ENCODE results near the gene PLA2G3.

Gene PLA2G3

DNA sequence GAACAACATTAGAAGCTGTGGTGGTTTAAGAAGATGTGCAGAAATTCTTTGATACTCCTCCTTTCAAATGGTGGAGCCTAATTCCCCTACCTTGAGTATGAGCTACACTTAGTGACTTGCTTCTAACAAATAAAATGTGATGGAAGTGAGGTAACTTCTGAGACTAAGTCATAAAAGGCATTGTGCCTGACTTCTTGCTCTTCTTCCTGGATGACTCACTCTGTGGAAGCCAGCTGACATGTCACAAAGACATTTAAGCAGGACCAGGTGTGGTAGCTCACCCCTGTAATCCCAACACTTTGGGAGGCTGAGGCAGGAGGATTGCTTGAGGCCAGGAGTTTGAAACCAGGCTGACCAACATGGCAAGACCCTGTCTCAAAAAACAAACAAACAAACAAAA, 3.9 kb upstream of the PLA2G3 start:
- DNase-seq, result no peak

DNA sequence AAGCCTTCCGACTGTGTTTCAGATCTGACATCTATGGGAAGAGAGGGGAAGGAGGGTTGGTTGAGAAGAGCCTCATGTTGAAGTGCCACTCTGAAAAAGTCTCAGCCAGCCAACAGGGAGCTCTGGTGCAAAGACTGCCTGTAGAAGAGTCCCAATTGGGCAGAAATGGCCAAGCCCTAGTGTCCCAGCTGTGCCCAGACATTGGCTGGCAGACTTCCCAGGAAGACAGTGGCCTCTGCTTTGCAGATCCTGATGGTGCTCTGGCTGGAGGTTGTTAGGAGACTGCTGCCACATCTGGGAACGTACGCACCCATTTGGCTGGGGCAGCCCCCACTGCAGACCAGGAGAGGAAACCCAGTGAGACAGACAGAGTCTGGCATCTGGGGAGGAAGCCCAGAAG, 3.2 kb upstream of the PLA2G3 start:
- no peak for DNase-seq

DNA sequence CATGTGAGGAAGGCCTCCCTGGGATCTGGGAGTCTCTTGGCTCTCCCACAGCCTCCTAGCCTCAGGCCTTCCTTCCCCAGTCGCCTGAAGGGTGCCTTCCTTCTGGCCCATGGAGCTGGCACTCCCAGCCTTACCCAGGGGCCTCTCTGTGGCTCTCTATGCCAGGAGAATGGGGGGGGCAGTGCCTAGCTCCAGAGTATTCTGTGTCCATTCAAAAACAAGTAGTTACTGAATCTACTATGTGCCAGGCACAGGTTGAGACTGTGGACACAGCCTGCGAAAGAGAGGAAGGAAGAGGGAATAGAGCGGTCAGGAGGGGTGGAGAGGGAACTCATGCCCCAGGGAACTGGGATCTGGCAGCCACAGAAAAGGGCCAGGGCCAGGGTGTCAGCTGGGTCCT, 2.7 kb upstream of the PLA2G3 start:
- no peak for DNase-seq

DNA sequence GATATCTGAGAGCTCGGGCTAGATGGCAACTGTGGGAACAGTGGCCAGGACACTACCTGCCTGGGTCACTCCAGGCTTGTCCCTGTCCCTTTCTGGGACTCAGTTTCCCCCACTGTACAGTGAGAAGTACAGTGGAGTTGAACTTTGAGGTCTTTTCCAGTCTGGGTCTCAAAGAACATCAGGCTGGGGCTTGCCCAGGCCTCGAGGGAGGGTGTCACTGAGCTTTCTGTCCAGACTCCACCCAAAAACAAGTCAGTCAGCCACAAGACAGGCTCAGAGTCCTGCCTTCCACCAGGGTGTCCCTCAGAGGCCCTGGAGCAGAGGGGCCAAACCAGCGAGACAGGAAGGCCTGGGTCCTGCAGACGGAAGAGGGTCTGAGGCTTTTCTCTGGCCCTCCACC, 2.0 kb upstream of the PLA2G3 start:
- DNase-seq, result no peak

DNA sequence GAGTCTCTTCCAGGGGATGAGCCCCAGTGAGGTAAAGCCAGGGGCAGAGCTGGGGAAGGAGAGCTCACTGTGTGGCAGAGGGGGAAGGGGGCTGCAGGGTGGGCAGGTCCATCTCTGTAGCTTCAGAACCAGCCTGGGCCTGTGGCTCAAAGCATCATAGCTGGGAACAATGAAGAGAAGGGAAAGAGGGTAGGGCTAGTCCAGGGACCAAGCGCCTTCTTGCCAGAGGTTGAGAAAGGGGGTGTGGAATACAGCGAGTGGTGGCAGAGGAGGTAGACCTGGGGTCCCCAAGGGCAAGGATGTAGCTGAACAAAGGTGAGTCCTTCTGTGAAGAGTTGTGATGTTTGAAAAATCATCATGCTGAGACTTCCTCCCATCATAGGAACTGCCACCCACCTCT, 1.2 kb upstream of the PLA2G3 start:
- no peak for DNase-seq

DNA sequence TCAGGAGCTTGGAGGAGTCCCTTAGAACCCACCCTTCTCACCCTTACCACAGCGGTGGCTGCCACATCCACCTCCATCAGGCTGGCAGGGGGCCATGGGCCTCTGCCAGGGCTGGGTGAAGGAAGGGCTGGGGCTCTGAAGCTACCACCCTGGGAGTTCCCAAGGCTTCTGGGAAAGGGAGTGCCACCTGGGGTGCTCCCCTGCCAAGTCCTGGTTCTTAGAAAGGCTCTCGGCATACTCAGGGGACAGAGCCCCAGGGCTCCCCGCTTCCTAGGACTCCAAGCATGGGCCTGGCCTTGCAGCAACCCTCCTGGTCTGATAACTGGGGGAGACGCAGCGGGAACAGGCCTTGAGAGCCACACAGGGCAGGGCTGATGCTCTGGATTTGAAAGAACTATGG, 438 bp upstream of the PLA2G3 start:
- no peak for DNase-seq

DNA sequence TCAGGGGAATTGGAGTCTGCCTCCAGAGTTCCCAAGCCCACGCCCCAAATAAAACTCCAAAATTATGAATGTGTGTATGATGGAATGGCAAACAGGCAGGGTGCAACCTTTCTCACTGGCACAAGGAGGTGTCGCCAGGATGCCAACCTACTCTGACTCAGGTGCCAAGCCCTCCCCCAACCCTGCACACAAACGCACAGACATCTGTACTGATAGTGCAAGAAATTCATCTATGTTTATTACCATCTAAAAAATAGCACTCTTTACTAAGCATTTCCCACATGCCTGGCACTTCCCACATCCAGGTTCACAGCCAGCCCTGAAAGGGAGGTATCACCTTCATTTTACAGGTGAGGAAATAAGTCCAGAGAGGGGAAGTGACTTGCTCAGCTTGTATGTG, 1.2 kb downstream of the PLA2G3 start:
- no peak for DNase-seq

DNA sequence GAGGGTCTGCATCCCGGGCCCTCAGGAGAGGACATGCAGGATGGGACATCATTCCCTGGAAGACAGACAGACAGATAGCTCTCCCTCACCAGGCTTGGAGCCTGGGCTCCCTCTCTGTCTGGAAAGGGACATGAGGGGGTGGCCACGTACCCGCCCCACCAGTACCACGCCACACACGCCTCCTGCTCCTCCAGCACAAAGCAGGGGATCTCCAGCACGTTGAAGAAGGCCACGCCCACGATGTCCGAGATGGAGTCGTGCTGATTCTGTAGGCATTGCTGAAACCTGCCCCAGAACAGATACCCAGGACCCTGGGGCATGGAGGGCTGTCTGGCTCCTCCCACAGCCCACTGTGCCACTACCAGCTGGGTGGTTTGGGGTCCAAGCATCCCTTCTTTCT, 2.2 kb downstream of the PLA2G3 start:
- DNase-seq, result no peak

DNA sequence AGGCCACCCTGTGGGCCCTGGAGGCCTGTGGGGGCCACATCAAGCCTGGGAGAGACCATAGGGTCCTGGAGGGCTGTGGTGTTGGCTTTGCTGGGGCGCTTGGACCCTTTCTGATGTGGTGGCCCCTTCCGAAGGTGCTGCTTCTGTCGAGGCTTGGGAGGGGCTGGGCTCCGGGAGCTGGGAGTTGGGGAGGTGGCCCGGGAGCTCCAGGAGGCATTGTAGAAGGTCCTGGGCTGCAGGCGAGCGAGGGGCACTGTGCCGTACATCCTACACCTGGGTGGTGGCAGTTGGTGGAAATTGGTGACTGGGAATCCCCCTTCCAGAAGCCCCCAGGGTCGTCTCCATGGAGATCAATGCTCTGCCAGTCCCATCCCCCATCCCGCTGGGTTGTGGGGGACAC, 2.6 kb downstream of the PLA2G3 start:
- DNase-seq, result no peak

DNA sequence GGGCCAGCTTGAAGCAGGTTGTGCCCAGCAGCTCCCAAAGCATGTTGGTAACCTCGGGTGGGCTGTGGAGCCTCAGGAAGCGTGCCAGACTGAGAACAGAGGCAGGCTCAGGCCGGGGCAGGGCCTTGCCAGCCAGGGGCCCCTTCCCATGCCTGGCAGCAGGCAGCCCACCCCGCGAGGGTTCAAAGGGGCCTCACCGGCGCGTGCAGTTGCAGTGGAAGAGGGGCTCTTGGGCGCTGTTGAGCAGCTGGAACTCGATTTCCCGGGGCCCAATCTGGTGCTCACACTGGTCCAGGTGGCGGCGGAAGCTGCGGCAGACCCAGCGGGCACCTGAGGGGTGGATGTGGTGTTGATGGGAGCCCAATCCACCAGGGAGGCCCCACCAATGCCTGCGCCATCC, 3.6 kb downstream of the PLA2G3 start:
- DNase-seq, result no peak

DNA sequence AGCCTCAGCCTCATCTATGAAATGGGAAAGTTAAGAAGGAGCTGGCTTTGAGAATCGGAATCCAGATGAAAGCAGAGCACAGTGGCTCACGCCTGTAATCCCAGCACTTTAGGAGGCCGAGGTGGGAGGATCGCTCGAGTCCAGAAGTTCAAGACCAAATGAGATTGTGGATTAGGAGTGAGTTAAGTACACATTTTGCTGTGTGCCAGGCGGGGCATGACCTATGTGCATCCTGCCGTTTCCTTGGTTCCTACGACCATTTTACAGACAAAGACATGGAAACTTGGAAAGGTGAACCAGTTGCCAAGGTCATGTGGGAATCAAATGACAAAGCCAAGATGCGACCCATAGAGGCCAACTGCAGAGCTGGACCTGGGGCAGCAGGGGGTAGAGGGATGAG, 4.2 kb downstream of the PLA2G3 start:
- DNase-seq, result no peak

DNA sequence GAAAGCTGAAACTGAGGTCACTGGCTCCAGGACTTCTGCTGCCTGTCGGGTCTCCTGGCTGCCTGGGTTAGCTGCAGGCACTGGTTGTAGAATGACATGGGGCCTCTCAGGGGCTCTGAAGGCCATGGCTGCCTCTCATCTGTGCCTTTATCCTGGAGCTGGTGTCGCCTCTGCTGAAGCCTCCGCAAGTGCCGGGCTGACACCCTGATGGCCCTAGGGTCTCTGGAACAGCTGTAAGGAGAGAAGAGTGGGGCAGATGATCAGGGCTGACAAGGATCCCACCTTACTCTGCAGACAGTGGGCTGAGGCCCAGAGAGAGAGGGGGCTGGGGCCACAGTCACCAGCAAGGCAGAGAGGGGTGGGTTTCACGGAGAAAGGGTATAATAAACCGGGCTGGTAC, 4.6 kb downstream of the PLA2G3 start:
- no peak for DNase-seq

DNA sequence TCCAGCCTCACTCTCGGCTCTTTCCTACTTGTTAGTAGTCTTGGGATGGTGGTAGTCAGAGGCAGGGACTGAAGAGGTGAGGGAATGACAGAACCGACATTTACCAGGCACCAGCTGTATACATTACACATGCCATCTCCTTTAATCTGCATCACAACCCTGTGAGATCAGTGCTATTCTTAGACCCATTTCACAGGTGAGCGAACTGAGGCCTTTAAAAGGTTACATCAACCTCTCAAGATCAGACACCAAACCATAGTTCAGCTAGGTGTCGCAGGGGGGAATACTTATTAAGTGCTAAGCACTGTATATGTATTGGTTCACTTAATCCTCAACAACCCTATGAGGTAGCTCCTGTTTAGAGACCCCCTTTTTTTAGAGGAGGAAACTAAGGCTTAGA, 5.6 kb downstream of the PLA2G3 start:
- no peak for DNase-seq

DNA sequence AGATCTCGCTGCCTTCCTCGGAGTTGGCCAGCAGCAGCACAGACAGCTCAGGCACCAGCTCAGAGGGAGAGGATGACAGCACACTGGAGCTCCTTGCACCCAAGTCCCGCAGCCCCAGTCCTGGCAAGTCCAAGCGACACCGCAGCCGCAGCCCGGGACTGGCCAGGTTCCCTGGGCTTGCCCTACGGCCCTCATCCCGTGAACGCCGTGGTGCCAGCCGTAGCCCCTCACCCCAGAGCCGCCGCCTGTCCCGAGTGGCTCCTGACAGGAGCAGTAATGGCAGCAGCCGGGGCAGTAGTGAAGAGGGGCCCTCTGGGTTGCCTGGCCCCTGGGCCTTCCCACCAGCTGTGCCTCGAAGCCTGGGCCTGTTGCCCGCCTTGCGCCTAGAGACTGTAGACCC, 6.4 kb downstream of the PLA2G3 start:
- no peak for DNase-seq

DNA sequence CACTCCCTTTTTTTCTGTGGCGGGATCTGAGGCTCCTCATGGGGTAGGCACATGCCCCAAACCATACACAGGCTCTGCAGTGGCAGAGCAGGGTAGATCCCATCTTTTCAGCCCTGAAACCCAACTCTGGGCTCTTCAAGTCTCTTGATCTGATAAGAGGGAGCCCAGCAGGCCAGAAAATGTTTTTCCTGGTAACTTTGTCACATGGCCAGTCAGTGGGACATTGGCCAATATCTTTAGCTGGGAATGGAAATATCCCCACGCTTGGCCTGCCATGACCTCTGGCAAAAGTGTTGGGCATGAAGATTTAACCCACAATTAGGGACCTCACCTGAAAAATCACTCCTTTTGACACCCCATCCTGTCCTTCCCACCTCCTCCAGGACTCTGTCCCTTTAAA, 9.4 kb downstream of the PLA2G3 start:
- DNase-seq, result no peak

DNA sequence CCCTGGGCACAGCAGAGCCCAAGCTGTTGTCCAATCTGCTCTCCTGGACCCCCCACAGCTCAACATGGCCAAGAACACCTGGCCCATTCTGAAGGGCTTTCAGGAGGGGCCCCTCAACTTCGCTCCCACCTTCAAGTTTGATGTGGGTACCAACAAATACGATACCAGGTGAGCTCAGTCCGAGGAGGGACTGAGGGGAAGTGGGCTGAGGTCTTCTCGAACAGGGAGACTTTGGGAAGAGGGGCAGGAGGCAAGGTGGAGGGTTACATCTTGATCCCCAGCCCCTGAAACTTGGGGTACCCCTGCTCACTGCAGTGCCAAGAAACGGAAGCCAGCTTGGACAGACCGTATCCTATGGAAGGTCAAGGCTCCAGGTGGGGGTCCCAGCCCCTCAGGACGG, 12.2 kb downstream of the PLA2G3 start:
- DNase-seq, result no peak

DNA sequence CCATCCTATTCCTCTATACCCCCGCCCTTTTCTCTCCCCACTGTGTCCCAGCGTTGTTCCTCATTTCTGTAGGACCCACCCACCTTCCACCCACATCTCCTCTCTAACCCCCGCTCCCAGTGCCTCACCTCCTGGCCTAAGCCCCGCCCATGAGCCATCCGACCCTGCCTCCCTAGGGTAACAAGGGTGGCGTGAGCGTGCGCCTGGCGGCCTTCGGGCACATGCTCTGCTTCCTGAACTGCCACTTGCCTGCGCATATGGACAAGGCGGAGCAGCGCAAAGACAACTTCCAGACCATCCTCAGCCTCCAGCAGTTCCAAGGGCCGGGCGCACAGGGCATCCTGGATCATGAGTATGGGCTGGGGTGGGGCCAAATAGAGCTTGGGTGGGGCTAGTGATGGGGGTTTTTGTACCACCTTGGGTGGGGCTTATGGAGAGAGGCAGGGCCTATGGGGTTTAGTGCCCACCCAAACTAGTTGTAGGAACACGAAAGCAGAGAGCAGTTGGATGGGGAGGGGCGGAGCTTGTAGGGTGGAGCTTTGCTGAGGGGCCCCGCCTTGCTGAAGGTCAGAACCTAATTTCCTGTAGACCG, 13.0 kb downstream of the PLA2G3 start:
- DNase-seq, result no peak

DNA sequence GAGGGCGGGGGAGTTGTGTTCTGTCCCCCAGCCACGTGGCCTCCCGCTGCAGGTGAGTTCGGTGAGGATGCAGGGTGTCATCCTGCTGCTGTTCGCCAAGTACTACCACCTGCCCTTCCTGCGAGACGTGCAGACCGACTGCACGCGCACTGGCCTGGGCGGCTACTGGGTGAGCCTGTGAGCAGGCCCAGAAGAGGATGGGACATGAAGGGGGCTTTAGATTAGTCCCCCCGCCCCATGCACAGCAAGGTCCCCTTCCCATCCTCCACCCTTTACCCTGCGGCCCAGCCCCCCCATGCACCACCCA, 13.5 kb downstream of the PLA2G3 start:
- DNase-seq, result no peak

DNA sequence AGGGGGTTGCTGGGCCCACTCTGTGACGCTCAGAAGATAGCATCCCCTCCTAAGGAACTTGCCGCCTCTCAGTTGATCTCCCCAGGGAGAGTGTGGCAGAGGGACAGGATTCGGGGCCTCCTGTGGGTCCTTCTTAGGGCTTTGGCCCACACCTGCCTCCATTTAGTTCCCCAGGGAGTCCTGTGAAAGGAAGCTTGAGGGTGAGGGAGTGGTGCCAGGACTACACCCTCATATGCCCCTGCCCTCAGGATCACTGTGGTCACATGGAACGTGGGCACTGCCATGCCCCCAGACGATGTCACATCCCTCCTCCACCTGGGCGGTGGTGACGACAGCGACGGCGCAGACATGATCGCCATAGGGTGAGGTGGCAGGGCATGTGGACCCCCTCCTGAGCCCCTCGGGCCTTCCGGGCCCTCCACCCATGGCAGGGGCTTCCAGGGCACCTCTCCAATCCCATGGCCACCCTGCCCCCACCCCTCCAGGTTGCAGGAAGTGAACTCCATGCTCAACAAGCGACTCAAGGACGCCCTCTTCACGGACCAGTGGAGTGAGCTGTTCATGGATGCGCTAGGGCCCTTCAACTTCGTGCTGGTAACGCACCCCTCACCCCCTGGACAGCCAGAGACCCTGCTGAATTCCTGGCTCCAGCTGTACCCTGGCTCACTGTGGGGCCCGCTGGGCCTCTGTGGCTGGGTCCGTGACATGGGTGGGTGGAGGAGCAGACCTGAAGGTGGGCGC, 14.0 kb downstream of the PLA2G3 start:
- DNase-seq, result no peak

DNA sequence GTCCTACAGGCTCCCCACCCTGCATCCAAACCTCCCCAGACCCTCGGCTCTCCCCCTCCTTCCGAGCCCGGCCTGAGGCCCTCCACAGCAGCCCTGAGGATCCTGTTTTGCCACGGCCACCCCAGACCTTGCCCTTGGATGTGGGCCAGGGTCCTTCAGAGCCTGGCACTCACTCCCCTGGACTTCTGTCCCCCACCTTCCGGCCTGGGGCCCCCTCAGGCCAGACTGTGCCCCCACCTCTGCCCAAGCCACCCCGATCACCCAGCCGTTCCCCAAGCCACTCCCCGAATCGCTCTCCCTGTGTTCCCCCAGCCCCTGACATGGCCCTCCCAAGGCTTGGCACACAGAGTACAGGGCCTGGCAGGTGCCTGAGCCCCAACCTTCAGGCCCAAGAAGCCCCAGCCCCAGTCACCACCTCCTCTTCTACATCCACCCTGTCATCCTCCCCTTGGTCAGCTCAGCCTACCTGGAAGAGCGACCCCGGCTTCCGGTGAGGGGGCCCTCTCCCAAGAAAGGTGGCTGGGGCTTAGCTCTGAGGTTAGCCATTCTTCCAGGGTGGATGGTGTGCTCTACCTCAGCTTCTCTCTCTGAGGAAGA, 14.7 kb downstream of the PLA2G3 start:
- no peak for DNase-seq

DNA sequence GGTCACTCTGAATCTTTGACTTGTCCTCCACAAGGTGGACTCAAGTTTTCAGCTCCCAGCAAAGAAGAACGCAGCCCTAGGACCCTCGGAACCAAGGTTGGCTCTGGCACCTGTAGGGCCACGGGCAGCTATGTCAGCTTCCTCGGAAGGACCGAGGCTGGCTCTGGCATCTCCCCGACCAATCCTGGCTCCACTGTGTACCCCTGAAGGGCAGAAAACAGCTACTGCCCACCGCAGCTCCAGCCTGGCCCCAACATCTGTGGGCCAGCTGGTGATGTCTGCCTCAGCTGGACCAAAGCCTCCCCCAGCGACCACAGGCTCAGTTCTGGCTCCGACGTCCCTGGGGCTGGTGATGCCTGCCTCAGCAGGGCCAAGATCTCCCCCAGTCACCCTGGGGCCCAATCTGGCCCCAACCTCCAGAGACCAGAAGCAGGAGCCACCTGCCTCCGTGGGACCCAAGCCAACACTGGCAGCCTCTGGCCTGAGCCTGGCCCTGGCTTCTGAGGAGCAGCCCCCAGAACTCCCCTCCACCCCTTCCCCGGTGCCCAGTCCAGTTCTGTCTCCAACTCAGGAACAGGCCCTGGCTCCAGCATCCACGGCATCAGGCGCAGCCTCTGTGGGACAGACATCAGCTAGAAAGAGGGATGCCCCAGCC, 15.4 kb downstream of the PLA2G3 start:
- no peak for DNase-seq

DNA sequence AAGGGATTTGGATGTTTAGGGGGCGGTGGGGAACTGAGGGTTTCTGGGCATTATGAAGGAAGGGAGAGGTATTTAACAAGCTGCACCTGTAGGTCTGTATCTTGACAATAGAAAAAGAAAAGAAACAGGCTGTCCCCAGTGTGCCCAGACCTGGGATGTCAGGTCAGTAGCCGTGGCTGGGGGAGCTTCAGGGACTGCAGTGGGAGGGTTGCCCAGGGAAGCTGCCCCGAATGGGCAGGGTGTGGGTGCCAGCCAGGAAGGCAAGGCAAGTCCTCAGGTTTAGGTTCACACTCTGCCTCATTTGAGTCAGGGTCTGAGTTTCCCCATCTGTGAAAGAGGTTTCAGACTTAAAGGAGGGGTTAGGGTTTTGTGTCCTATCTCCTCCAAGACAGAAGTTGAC, 16.0 kb downstream of the PLA2G3 start:
- DNase-seq, result no peak

DNA sequence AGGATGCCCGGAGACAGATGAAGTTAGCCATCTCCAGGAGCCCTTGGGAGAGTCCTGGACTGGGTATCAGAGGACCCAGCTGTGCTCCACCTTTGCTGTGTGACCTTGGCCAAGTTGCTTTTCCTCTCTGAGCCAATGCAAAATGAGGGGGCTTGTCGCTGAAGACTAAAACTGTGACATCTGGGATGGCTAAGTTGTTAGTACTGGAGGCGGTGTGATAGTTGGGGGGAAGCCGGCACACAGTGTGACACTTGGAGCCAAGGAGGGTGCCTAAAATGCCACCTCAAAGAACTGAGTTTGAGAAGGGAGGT, 17.1 kb downstream of the PLA2G3 start:
- no peak for DNase-seq

DNA sequence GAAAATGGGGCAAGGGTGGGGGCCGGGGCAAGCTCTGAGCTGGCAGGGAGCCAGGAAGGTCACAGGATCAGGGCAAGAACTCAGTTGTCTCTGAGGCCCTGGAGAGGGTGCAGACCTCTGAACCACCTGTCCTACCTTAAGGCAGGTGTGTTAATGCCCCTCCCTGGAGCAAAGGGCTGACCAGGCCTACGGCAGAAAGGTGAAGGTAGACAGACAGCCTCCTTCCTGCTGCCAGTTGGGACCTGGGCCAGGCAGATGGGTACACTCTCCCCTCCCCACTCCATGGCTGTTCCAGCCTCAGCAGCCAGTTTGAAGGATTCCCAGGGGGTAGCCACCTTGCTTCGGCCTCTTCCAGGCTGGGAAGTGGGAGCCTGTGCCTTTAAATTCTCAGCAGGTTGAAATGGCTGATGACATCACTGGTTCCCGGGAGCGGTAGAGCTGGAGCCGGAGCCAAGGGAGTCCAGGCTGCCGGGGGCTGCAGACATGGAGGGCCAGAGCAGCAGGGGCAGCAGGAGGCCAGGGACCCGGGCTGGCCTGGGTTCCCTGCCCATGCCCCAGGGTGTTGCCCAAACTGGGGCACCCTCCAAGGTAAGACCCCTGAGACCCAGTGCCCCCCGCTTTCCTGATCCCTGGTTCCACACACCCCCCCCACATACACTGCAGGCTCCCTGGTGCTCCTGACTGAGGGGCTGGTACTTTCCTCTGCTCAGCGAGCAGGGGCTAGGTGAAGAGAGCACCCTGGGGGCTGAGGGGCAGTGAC, 17.6 kb downstream of the PLA2G3 start, which contains the start of gene INPP5J:
TSS of gene INPP5J (plus strand) at position 435 of the 760 bp plus-strand sequence. CDS start at position 484, 49 bp downstream.
- DNase-seq, result peak; percentile 33 to 57

Data from SHP77 (cell line).